GM12875 (cell line): ENCODE data around the gene C1orf122.

Source experiments
- H3K4me3 ChIP-seq: one replicate; pipeline ENCODE4 v1.5.1; 2011; ENCODE audit warnings: low read depth, low read length, control low read depth
- CTCF ChIP-seq: IDR thresholded peaks from 2 replicates; pipeline ENCODE4 v1.5.1; 2011; ENCODE audit warnings: low read depth, mild to moderate bottlenecking, control low read depth, inconsistent platforms, low read length, moderate library complexity, borderline replicate concordance; ENCODE audit not compliant: insufficient read depth

Gene C1orf122

GRCh38 chr1:37807220-37807554, 403 bp upstream of the C1orf122 start:
- TF ChIP-seq CTCF = no peak
- peak overlapping the region; percentile 84 for H3K4me3 ChIP-seq

- TF ChIP-seq CTCF = no peak
These were observed 1.1 kb downstream of the C1orf122 start for GRCh38 chr1:37808369-37809319.

GRCh38 chr1:37809942-37810341, 2.4 kb downstream of the C1orf122 start:
- H3K4me3 ChIP-seq = no peak overlapping the region
- no peak for TF ChIP-seq CTCF

More at GRCh38 chr1:37808369-37809319, 1.1 kb downstream of the C1orf122 start:
- H3K4me3 ChIP-seq = peak overlapping the region; percentile 84

- TF ChIP-seq CTCF = peak; percentile 93
These were observed 3.6 kb downstream of the C1orf122 start for GRCh38 chr1:37811027-37811655.

GRCh38 chr1:37813529-37814145, 6.0 kb downstream of the C1orf122 start:
- H3K4me3 ChIP-seq = no peak overlapping the region
- TF ChIP-seq CTCF = no peak

More at GRCh38 chr1:37811027-37811655, 3.6 kb downstream of the C1orf122 start:
- no peak overlapping the region for H3K4me3 ChIP-seq

GRCh38 chr1:37814252-37814651, 6.7 kb downstream of the C1orf122 start:
- no peak overlapping the region for H3K4me3 ChIP-seq
- TF ChIP-seq CTCF = no peak

GRCh38 chr1:37817481-37817880, 9.9 kb downstream of the C1orf122 start:
- no peak for TF ChIP-seq CTCF

More at GRCh38 chr1:37817481-37817880, 9.9 kb downstream of the C1orf122 start:
- no peak overlapping the region for H3K4me3 ChIP-seq
